Measurements from ENCODE around the gene KCNB1.

The KCNB1 gene

DNA sequence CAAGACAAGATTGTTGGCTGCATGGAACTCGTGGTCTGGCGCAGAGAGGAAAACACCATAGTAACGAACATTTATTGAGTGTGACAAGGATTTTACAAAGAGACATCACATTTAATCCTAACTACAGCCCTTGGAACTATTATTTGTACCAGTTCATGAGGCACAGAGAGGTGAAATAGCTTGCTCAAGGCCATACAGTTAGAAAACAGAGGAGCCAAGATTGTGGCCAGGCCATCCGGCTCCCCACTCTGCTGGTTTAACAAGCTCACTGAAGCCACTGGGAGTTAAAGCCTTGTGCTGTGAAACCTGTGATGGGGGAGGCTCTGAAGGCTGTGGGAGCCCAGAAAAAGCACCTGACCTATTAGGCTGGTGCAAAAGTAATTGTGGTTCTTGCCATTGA, 129.7 kb downstream of the KCNB1 start:
- H3K36me3 ChIP-seq (ENCODE audit: insufficient read depth, low read length), result no peaks in the 10 kb centered on the region
- H3K9ac ChIP-seq (ENCODE audit: low read depth, low read length), result no peak overlapping the region
- no peaks in the 10 kb centered on the region for H3K9me3 ChIP-seq (ENCODE audit: control insufficient read depth, insufficient read depth, low read length)
- H3K4me1 ChIP-seq (ENCODE audit: insufficient read depth, low read length), result no peaks in the 10 kb centered on the region

GRCh38 chr20:49351775-49352174, 130.7 kb downstream of the KCNB1 start:
- Histone ChIP-seq H3K9ac (ENCODE audit: low read depth, low read length) (no peak overlapping the region), H3K4me1 (ENCODE audit: insufficient read depth, low read length) (peaks cover 3% of the 10 kb centered on the region; the same call in 1 of the 2 replicates), H3K36me3 (ENCODE audit: insufficient read depth, low read length) (no peaks in the 10 kb centered on the region), H3K9me3 (ENCODE audit: control insufficient read depth, insufficient read depth, low read length) (no peaks in the 10 kb centered on the region)

DNA sequence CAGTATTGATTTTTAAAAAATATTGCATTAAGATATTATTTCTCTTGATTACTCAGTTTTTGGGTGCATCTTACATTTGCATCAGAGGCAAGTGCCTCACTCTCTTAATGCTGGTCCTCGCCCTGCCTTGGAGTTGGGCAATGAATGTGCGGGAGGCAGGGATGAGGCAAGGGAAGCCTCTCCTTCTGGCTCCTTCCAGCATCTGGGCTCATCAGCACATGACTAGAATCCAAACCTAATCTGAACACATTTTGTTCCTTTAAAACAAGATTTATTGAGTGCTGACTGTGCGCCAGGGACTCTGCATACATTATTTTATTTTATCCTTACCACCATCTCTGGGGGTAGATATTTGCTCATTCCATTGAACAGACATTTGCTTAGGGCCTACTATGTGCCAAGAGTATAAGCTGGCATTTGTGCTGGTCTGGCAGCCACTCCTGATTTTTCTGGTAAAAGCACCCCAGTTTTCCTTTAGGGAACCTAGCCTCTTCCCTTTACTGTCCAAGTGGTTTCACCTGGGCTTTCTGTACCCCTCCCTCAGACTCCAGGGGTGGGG, 132.7 kb downstream of the KCNB1 start:
- Histone ChIP-seq H3K9me3 (ENCODE audit: control insufficient read depth, insufficient read depth, low read length) (no peaks in the 10 kb centered on the region), H3K36me3 (ENCODE audit: insufficient read depth, low read length) (no peaks in the 10 kb centered on the region), H3K9ac (ENCODE audit: low read depth, low read length) (no peak overlapping the region), H3K4me1 (ENCODE audit: insufficient read depth, low read length) (peaks cover 3% of the 10 kb centered on the region; the same call in 1 of the 2 replicates)

DNA sequence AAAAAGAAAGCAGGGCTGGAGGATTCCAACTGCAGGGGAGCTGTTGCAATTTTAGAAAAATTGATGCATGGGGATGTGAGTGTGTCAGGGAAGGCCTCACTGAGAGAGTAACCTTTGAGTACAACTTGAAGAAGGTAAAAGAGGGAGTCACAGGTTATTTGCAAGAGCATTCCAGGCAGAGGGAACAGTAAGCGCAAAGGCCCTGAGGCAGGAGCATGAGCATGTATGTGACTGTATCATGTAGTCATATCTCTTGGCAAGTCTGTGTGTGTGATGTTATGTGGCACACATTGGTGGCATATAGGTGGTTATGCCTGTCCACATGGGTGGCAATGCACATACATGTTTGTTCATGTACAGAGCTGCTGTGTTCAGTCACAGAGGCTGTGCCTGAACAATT, 133.4 kb downstream of the KCNB1 start:
- Histone ChIP-seq H3K4me1 (ENCODE audit: insufficient read depth, low read length) (peaks cover 3% of the 10 kb centered on the region; the same call in 1 of the 2 replicates), H3K36me3 (ENCODE audit: insufficient read depth, low read length) (no peaks in the 10 kb centered on the region), H3K9ac (ENCODE audit: low read depth, low read length) (no peak overlapping the region), H3K9me3 (ENCODE audit: control insufficient read depth, insufficient read depth, low read length) (no peaks in the 10 kb centered on the region)

- no peaks in the 10 kb centered on the region for H3K9me3 ChIP-seq (ENCODE audit: control insufficient read depth, insufficient read depth, low read length)
- H3K4me1 ChIP-seq (ENCODE audit: insufficient read depth, low read length), result peaks cover 4% of the 10 kb centered on the region; the same call in 1 of the 2 replicates
- no peak overlapping the region for H3K9ac ChIP-seq (ENCODE audit: low read depth, low read length)
- no peaks in the 10 kb centered on the region for H3K36me3 ChIP-seq (ENCODE audit: insufficient read depth, low read length)
Measured at GRCh38 chr20:49348563-49348962, 133.9 kb downstream of the KCNB1 start.

DNA sequence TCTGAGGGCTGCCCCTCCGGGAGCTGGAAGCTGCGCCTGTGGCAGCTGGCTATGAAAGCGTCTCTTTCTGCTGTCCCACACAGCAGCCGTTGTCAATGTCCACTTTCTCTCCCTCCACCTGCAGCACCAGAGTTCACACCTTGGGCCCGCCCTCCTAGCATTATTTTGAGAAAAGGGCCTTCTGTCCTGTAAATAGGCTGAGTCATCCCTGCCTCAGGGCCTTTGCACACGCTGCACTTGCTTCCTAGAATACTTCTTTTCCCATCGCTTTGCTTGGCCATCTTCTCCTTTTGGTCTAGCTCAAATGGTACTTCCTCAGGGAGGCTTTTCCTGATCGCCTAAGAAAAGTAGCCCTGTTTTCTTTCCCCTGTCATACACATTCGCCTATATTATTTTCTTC, 135.3 kb downstream of the KCNB1 start:
- H3K9ac ChIP-seq (ENCODE audit: low read depth, low read length), result no peak overlapping the region
- H3K4me1 ChIP-seq (ENCODE audit: insufficient read depth, low read length), result peaks cover 10% of the 10 kb centered on the region
- H3K36me3 ChIP-seq (ENCODE audit: insufficient read depth, low read length), result no peaks in the 10 kb centered on the region
- no peaks in the 10 kb centered on the region for H3K9me3 ChIP-seq (ENCODE audit: control insufficient read depth, insufficient read depth, low read length)

- Histone ChIP-seq H3K4me1 (ENCODE audit: insufficient read depth, low read length) (peaks cover 10% of the 10 kb centered on the region), H3K9ac (ENCODE audit: low read depth, low read length) (no peak overlapping the region), H3K36me3 (ENCODE audit: insufficient read depth, low read length) (no peaks in the 10 kb centered on the region), H3K9me3 (ENCODE audit: control insufficient read depth, insufficient read depth, low read length) (no peaks in the 10 kb centered on the region)
Measured at GRCh38 chr20:49346682-49347081, 135.8 kb downstream of the KCNB1 start.

GRCh38 chr20:49345524-49345923, 136.9 kb downstream of the KCNB1 start:
- H3K4me1 ChIP-seq (ENCODE audit: insufficient read depth, low read length), result peaks cover 10% of the 10 kb centered on the region
- H3K9ac ChIP-seq (ENCODE audit: low read depth, low read length), result no peak overlapping the region
- no peaks in the 10 kb centered on the region for H3K9me3 ChIP-seq (ENCODE audit: control insufficient read depth, insufficient read depth, low read length)
- no peaks in the 10 kb centered on the region for H3K36me3 ChIP-seq (ENCODE audit: insufficient read depth, low read length)

GRCh38 chr20:49344975-49345374, 137.5 kb downstream of the KCNB1 start:
- Histone ChIP-seq H3K9ac (ENCODE audit: low read depth, low read length) (no peak overlapping the region), H3K4me1 (ENCODE audit: insufficient read depth, low read length) (peaks cover 10% of the 10 kb centered on the region), H3K9me3 (ENCODE audit: control insufficient read depth, insufficient read depth, low read length) (no peaks in the 10 kb centered on the region), H3K36me3 (ENCODE audit: insufficient read depth, low read length) (no peaks in the 10 kb centered on the region)

GRCh38 chr20:49344140-49344539, 138.3 kb downstream of the KCNB1 start:
- peaks cover 10% of the 10 kb centered on the region for H3K4me1 ChIP-seq (ENCODE audit: insufficient read depth, low read length)
- H3K36me3 ChIP-seq (ENCODE audit: insufficient read depth, low read length), result no peaks in the 10 kb centered on the region
- no peaks in the 10 kb centered on the region for H3K9me3 ChIP-seq (ENCODE audit: control insufficient read depth, insufficient read depth, low read length)
- H3K9ac ChIP-seq (ENCODE audit: low read depth, low read length), result no peak overlapping the region

DNA sequence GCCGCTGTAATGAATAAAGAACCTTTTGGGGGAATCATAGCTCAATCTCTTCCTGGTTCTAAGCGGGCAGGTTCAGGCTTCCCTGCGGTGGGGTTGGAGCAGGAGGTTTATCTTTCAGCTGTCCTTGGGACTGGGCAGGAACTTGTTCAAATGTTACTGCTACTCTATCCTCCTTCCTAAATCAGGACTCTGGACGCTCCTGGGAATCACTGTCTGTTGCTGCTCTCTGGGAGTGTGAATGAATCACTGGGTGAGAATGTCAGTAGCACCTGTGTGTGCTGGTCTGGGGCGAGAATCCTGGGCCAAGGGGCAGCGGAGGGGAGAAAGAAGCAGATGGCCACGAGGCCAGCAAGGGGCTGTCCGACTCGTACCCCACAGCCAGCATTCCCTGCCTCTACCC, 139.2 kb downstream of the KCNB1 start:
- H3K4me1 ChIP-seq (ENCODE audit: insufficient read depth, low read length), result peaks cover 10% of the 10 kb centered on the region
- H3K9me3 ChIP-seq (ENCODE audit: control insufficient read depth, insufficient read depth, low read length), result no peaks in the 10 kb centered on the region
- no peaks in the 10 kb centered on the region for H3K36me3 ChIP-seq (ENCODE audit: insufficient read depth, low read length)
- H3K9ac ChIP-seq (ENCODE audit: low read depth, low read length), result no peak overlapping the region

- Histone ChIP-seq H3K9me3 (ENCODE audit: control insufficient read depth, insufficient read depth, low read length) (no peaks in the 10 kb centered on the region), H3K4me1 (ENCODE audit: insufficient read depth, low read length) (peaks cover 7% of the 10 kb centered on the region; the same call in 1 of the 2 replicates), H3K36me3 (ENCODE audit: insufficient read depth, low read length) (no peaks in the 10 kb centered on the region), H3K9ac (ENCODE audit: low read depth, low read length) (no peak overlapping the region)
Measured at GRCh38 chr20:49340161-49340966, 142.1 kb downstream of the KCNB1 start.

GRCh38 chr20:49339123-49339522, 143.3 kb downstream of the KCNB1 start:
- Histone ChIP-seq H3K9me3 (ENCODE audit: control insufficient read depth, insufficient read depth, low read length) (no peaks in the 10 kb centered on the region), H3K4me1 (ENCODE audit: insufficient read depth, low read length) (peaks cover 7% of the 10 kb centered on the region; the same call in 1 of the 2 replicates), H3K9ac (ENCODE audit: low read depth, low read length) (no peak overlapping the region), H3K36me3 (ENCODE audit: insufficient read depth, low read length) (no peaks in the 10 kb centered on the region)

GRCh38 chr20:49338061-49338460, 144.4 kb downstream of the KCNB1 start:
- Histone ChIP-seq H3K9me3 (ENCODE audit: control insufficient read depth, insufficient read depth, low read length) (no peaks in the 10 kb centered on the region), H3K4me1 (ENCODE audit: insufficient read depth, low read length) (peaks cover 2% of the 10 kb centered on the region; the same call in 1 of the 2 replicates), H3K36me3 (ENCODE audit: insufficient read depth, low read length) (no peaks in the 10 kb centered on the region), H3K9ac (ENCODE audit: low read depth, low read length) (no peak overlapping the region)

GRCh38 chr20:49337357-49337756, 145.1 kb downstream of the KCNB1 start:
- Histone ChIP-seq H3K9me3 (ENCODE audit: control insufficient read depth, insufficient read depth, low read length) (no peaks in the 10 kb centered on the region), H3K36me3 (ENCODE audit: insufficient read depth, low read length) (no peaks in the 10 kb centered on the region), H3K4me1 (ENCODE audit: insufficient read depth, low read length) (no peaks in the 10 kb centered on the region), H3K9ac (ENCODE audit: low read depth, low read length) (no peak overlapping the region)

Data from ES-I3 (cell line).